Occipital lobe (tissue), 2 donors: ENCODE results near the gene ZNF318. TPM values are rescaled to one million over a fixed set of nuclear protein-coding genes. Genes with fewer than 3 reads are reported as not detected.
A peak's percentile ranks its signal among the peaks of the same experiment; 100 is the strongest.
"Not testable (repeated sequence)": the region's sequence is repeated elsewhere in the genome, so short reads cannot be mapped to it uniquely, and the experiment has no call there.

ENCODE experiments used
- DNase-seq: peaks from one replicate; lab custom pipeline; 2025; lab: John Stamatoyannopoulos, UW
- total RNA-seq: library from RNA; depleted of rRNA; stranded (reverse); fragments of >200 nt; gene quantifications from one replicate; pipeline ENCODE4 v1.2.3, GENCODE V29; 2014

ZNF318 gene
- total RNA-seq, 1 donor from 2014 or later = 12.9 TPM

DNA sequence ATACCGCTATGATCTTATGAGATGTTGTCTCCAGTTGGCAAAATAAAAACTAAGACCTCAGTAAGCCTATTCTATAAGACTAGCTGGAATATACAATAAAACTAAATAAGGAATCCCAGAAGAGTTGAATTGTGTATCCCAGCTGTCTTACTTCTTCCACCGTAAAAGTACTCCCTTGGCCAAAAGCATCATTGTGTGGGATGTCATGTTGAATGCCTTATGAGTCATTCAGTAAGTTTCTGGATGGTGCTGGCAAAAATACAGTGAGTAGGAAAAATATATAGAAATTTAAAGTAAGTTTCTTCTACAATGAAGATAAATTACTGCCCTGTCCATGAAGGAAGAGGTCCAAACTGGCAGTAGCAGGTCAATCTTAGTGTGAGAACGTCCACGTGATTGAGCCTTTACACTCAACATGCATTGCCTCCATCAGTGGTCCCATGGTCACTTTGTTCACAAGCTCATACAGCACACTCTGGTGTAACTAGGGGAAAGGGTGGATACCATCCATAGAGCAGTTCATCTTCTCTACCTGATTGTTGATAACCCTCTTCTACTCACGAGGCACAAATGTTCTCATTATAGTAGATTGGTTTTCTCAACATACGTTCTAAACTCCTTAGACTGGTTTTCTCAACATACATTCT lies 13.7 kb upstream of the ZNF318 start:
- DNase-seq = no peak

DNA sequence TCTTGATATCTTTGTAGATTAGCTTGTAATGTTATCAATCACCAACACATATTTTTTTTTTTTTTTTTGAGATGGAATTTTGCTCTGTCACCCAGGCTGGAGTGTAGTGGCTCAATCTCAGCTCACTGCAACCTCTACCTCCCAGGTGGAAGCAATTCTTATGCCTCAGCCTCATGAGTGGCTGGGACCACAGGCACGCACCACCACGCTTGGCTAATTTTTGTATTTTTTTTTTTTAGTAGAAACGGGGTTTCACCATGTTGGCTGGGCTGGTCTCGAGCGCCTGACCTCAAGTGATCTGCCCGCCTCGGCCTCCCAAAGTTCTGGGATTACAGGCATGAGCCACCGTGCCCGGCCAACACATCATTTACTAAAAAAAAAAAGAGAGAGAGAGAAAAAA lies 11.4 kb upstream of the ZNF318 start:
- DNase-seq = not testable (repeated sequence)

DNA sequence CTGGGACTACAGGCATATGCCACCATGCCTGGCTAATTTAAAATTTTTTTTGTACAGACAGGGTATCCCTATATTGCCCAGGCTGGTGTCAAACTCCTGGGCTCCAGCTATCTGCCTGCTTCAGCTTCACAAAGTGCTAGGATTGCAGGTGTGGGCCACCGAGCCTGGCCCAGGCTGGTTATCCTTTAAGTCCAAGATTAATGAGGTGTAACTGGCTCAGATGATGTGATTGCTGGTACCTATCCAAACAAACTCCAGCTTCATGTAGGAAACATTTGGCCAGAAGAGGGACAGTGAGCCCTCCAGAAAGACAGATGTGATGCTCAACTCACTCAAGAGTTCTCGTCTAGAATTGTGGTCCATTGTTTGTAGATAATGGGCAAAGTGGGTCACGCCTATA lies 9.2 kb upstream of the ZNF318 start:
- no peak for DNase-seq

DNA sequence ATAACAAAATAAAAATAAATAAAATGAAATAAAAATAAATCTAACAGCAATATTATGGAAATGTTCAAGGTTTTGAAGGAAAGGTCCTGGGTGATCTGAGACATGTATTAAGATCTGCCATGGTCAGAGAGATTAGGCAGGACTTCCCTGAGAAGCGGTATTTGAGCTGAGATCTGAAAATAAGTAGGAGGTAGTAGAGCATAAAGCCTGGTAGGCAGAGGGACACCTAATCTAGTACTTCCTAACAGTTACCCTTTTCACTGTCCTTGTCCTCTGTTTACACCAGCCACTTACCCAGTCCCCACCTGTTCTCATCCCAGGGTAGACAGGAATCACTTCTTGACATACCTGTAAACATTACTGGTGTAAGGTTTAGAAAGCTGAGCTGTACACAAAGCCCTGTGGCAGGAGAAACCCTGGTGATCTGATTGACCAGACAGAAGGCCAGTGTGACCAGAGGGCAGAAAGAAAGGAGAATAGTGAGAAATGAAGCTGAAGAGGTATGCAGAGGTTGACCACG lies 8.3 kb upstream of the ZNF318 start:
- DNase-seq = no peak

DNA sequence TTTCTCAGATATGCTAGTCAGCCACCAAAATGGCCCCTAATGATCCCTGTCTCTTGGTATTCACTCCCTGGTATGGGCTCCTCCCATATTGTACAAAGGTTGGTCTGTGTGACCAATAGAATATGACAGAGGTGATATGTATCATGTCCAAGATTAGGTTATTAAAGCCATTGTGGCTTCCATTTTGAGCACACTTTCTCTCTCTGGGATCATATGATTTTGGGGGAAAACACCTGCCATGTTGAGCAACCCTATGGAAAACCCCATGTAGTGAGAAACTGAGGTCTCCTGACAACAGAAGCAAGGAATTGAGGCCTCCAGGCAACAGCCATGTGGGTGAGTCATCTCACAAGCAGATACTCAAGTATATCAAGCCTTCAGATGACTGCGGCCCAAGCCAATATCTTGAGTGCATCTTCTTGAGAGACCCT lies 7.1 kb upstream of the ZNF318 start:
- no peak for DNase-seq

DNA sequence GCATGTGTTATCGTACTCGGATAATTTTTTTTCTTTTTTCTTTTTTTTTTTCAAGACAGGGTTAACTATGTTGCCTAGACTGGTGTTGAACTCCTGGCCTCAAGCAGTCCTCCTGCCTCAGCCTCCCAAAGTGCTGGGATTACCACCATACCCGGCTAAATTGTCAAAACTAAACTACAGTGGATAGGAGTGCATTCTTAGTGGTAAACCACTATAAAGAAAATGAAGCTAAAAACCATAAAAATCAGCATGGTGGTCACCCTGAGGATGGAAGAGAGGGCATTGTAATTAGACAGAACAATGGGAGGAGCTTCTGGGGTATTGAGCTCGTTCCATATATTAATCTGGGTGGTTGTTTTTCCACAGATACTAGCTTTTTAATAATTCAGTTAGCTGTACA lies 6.2 kb upstream of the ZNF318 start:
- no peak for DNase-seq

DNA sequence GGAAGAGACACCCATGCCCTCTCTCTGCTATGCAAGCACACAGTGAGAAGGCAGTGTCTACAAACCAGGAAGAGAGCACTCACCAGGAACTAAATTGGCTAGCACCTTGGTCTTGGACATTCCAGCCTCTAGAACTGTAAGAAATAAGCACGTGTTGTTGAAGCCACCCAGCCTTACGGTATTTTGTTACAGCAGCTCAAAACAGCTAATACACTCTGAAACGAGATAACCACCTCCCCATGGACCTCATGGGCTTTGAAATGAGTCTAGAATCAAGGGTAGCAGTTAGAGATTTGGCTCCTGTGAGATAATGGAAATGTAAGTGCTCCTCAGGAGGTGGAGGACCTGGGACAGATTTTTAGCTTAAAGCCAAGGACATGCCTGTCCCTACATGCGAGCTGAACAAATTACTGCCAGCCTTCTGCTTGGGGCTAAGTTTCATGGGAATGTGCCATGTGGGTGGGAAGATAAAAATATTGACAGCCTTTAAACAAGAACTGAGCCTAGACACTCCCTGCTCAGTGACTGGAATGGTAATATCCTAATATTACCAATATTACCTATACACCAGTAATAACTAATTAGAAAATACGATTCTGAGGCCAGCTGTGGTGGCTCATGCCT lies 3.9 kb upstream of the ZNF318 start:
- no peak for DNase-seq

DNA sequence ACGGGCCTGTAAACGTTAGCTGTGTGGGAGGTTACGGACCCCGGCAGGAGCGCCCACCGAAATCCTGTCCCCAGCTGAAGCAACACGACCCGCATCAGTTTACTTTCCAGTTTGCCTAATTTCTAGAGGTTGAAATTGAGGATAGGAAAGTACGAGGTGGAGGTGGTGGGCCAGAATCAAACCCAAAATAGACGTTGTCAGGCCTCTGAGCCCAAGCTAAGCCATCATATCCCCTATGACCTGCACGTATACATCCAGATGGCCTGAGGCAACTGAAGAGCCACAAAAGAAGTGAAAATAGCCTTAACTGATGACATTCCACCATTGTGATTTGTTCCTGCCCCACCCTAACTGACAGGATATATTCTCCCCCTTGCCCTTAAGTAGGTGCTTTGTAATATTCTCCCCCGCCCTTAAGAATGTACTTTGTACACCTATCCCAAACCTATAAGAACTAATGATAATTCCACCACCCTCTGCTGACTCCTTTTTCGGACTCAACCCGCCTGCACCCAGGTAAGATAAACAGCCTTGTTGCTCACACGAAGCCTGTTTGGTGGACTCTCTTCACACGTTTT lies 645 bp upstream of the ZNF318 start:
- DNase-seq = not testable (repeated sequence)

DNA sequence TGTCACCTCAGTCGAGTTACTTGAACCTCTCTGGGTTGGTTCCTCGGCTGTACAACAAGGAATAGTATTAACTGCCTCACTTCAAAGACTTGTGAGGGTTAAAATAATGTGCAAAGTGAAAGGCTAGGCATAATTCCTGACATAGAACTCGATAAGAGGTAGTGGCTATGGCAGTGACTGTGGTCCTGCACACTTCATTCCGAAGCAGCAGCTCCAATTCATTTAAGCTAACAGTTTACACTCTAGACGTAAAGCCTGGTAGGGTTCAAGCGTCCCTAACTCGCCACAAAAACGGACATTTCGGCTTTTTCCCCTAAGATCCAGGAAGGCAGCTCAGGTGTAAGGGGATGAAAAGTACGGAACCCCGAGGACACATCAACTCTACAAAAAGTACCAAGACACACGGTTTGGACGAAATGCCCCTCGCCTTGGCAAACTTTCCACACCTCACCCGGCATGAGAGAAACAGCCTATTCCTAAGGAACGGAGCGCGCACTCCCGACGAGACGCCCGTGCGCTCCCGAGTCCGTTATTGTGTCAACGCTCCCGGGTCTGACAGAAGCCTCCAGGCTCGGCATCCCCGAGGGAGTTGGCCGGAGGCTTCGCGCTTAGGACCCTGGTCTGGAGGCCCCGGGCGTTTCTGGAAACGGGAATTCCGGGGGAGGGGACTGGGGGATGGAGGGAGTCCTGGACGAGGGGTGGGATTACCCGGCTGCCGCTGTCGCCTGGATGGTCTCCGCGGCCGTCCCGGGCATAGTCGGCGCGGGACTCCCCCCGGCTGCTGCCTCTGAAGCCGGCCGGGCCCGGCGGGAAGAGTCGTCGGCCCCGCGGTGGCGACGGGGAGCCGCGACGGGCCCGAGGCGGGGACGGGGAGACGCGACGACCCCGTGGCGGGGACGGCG lies 937 bp downstream of the ZNF318 start:
- DNase-seq = peak; percentile 19

DNA sequence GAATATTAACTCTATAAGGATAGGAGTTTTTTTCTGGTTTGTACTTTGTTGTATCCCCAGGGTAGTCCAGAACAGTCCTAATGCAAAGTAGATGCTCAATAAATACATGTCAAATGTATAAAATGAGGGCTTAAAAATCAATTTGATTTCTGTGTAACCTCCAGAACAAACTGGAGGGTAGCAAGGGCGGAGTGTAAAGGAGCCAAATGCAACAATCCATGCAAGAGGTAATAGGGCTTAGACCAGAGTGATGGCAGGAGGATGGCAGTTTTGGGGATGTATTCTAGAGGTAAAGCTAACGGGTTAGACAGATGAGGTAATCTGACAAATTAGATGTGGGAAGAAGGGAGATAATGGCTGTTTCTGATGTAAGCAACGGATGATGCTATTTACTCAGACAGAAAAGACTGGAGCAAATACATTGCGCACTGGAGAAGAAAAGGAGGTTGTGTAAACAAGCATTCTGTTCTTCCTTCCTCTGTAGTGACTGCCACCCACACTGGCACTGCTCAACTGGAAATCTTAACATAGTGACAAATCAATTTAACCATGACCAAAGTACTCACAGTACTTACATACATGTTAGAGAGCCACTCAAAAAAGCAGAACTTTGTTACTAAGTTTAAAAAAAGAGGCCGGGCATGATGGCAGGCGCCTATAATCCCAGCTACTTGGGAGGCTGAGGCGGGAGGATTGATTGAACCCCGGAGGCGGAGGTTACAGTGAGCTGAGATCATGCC lies 2.0 kb downstream of the ZNF318 start:
- no peak for DNase-seq

DNA sequence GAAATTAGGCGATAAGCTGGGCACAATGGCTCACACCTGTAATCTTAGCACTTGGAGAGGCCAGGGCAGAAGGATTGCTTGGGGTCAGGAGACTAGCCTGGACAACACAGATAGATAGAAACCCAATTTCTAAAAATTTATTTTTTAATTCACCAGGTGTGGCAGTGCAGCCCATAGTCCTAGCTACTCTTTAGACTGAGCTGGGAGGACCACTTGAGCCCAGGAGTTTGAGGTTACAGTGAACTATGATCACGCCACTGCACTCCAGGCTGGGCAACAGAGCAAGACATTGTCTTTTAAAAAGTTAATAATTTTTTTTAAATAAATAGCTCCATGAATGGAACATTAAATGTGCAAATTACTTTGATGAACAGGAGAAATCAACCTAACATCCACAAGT lies 8.2 kb downstream of the ZNF318 start:
- no peak for DNase-seq

DNA sequence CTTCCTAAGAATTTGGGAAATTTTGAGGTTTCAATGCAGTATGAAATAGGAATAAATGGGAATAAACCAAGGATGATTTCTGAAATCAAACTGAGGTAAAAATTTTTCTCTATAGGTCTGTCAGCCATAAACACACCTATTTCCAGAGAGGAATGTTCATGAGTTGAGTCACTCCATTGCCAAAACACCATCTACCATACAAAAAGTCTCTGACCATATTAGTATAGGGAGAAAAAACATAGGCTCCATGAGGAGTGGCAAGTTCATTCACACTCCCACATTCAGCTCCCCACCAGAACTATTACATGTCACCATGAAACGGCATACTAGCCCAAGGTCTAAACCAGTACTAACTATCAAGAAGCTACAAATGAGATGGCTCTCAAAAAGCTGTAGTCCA lies 9.6 kb downstream of the ZNF318 start:
- no peak for DNase-seq

DNA sequence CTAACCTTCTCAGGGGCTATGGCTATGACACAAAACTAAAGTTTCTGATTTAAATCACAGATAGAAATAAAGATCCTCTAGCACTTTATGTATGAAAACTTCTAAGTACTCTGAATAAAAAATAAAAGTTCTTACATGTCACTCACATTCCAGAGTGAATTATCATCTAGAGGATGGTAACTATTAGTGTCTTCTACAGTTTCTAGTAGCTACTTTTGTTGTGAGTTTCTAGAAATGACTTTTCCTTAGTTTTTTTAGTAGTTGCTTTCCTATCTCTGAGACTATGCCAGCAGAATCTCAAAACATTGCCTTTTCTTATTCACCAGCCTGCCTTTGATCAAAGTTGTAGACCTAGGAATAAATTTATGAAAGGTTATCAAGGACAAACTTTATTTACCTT lies 10.1 kb downstream of the ZNF318 start:
- no peak for DNase-seq

DNA sequence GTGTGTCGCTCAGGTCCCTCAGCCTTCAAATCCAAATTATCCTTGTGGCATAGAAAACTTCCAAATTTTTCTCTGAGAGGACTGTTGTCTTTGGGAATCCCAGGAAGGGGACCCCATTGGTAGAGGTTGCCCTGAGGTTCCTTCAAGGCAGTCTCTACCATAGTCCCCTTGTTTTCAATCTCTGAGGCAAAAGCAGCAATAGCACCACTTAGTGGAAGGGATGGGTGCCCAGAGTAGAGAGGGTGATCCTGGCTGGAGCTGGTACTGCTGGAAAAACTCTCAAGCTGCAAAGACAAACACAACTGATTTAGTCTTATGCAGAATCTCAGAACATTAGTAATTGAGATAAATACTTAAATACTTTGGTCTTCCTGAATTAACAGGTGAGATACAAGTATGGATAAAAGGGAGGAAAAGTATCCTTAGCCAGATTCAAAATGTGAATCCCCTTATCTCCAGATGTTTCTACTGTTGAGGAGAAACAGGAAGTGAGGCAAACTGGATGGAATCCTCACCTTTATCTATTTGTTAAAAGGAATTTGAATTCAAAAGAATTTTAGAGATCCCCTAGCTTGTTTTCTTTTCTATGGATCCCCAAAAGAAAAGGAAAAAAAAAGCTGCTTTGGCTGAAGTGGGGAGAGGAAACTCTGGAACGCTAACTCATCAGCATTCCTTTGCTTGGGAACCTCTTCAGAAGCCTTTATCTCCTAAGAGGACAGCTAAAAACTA lies 13.4 kb downstream of the ZNF318 start:
- DNase-seq = no peak

DNA sequence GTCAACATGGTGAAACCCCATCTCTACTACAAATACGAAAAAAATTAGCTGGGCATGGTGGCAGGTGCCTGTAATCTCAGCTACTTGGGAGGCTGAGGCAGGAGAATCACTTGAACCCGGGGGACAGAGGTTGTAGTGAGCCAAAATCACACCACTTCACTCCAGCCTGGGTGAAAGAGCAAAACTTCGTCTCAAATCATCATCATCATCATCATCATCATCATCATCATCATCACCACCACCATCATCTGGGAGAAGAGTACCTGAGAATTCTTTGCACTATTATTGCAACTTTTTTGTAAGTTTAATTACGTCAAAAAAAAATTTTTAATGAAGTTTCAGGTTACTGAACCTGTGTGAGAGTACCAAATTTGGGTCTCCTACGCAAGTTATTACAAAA lies 17.5 kb downstream of the ZNF318 start:
- not testable (repeated sequence) for DNase-seq

DNA sequence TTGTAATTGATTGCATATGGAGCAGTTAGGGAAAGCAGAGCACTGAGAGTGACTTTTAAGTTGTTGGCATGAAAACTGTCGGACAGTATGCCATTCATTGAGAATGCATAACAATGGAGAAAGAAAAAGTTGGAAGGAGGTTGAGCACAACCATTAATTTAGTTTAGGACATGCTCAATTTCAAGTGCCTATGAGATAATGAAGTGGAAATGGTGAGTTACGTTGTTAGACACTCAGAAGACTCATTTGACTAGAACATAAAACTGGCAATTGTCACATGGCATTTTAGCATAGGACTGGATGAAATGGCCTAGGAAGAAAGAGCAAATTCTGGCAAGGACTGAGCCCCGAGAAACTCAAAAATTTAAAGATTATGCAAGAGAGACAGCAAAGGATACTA lies 22.0 kb downstream of the ZNF318 start:
- no peak for DNase-seq

DNA sequence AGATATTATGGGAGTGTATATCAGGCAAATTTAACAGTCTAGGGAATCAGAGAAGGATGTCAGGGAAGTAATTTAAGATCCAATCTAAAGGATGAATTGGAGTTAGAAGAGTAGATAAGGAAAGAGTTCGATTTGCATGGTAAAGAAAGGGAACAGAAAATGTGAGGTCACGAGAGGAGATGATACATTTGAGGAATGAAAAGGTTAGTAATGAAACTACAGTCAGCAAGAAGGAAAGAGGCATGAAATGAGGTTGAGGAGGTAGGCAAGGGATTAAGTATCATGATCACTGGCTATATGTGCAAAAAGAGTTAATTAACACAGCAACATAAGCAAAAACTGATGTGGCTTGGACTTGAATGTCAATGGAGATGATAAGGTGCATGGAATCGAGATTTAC lies 22.4 kb downstream of the ZNF318 start:
- no peak for DNase-seq

DNA sequence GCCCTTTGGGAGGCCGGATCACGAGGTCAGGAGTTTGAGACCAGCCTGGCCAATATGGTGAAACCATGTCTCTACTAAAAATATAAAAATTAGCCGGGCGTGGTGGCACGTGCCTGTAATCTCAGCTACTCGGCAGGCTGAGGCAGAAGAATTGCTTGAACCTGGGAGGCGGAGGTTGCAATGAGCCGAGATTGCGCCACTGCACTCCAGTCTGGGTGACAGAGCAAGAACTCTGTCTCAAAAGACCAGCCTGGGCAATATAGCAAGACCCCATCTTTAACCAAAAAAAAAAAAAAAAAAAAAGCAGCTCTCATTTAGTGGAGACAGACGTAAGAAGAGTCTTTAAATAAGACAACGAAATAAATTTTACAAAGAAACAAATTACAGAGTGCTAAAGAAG lies 23.2 kb downstream of the ZNF318 start:
- not testable (repeated sequence) for DNase-seq

DNA sequence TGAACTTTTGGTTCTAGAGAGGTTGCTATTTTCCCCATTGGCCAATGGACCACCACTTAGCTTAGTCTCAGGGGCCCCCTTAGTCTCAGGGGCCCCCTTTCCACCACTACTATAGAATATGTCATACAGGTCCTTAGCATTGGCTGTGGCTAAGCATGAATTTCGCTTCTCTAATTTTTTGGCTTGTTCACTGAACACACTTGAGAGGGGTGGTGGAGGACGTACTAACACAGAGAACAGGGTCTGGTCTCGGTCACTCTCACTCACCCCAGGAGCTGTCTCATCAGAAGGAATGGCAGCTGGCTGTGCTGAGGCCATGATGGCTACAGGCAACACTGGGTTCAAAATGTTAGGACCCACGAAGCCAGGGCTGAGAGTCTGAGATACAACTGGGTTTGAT lies 30.3 kb downstream of the ZNF318 start:
- no peak for DNase-seq

DNA sequence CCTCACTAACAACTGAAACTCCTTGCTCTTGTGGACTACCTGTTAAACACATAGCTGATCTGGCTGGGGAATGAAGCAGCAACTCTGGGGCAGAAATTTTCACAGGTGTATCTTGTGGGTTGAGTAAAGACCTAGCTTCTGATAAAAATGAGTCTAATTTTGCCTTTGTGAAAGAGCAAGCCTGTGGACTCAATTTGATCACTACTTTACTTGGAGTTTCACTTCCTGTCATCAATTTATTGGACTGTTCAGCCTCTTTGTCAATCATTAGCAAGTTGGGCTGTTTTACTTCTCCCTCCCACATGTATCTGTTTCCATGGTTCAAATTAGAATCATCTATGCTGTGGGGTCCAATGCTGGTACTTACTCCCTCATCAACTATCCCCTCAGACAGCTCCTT lies 31.2 kb downstream of the ZNF318 start:
- no peak for DNase-seq

DNA sequence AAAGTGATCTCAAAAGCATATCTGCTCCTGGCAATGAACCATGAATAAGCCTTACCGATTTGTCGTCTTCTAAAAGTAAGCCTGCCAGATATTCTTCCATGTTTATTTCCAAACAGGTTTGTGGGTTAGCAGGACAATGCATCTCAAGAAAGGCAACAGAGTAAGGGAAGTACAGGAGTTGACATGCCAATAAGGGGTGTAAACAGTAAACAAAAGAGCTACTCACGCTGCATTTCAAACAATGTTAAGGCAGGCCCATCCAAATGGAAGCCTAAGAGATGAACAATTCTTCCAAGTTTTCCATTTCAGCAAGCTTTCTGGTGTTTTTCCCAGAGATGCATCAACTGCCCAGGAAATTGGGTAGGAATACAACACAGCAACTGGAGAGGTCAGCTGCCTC lies 33.1 kb downstream of the ZNF318 start:
- DNase-seq = no peak
